A549 (cell line): ENCODE results near the gene SMARCD1. TPM values are rescaled to one million over a fixed set of nuclear protein-coding genes. Genes with fewer than 3 reads are reported as not detected.

Experiments
- ATAC-seq, 2 experiments: fragments of 200-7000 bp in 1 of 2; fragments of >200 bp in 1 of 2; cut with Nextera tagmentation in 1 of 2; cut with Tn5 transposase in 1 of 2; 3 replicates each; pipeline versions ENCODE4 v1.8.0 to v1.9.1; 2018 to 2020; ENCODE audit warnings: mild to moderate bottlenecking in 1 of 2, moderate library complexity in 1 of 2
- CTCF ChIA-PET: fragments of 300-600 bp; sonication (Branson Sonifier 250); formaldehyde crosslinking; extraction: SDS; loops from one replicate; lab custom pipeline; 2021; ENCODE audit warnings: antibody characterized with exemption, inconsistent platforms; lab: Yijun Ruan, JAX
- POLR2A ChIA-PET: fragments of 350-600 bp; formaldehyde crosslinking; extraction: SDS; loops from one replicate; lab custom pipeline; 2021; ENCODE audit warnings: antibody characterized with exemption, inconsistent platforms; lab: Yijun Ruan, JAX
- DNase-seq, 2 experiments: peaks; one replicate each; pipeline versions ENCODE4 v3.0.0 to v3.0.0-alpha.2; 2011 to 2016; ENCODE audit warnings: low read depth in 1 of 2, low spot score in 1 of 2
- FAIRE-seq: peaks from 2 replicates; lab custom pipeline; 2011; peaks lifted over from hg19 to GRCh38; lab: Jason Lieb, UNC
- H3K27ac ChIP-seq, 2 experiments: fragments of >200 bp; sonication (Bioruptor Twin); formaldehyde crosslinking; 3 replicates each; pipeline ENCODE4 v1.5.1; 2016 to 2017
- H3K4me1 ChIP-seq: fragments of >200 bp; sonication (Bioruptor Twin); formaldehyde crosslinking; 3 replicates; pipeline ENCODE4 v1.6.1; 2016
- H3K4me2 ChIP-seq: fragments of >200 bp; sonication (Bioruptor Twin); formaldehyde crosslinking; 3 replicates; pipeline ENCODE4 v1.6.1; 2016
- H3K4me3 ChIP-seq: fragments of >200 bp; sonication (Bioruptor Twin); formaldehyde crosslinking; 3 replicates; pipeline ENCODE4 v1.5.1; 2016
- H3K9me3 ChIP-seq: fragments of >200 bp; sonication (Bioruptor Twin); formaldehyde crosslinking; 3 replicates; pipeline ENCODE4 v1.6.1; 2016
- BCL3 ChIP-seq: fragments of >200 bp; sonication (Bioruptor Twin); formaldehyde crosslinking; IDR thresholded peaks from 3 replicates; pipeline ENCODE4 v1.6.1; 2016
- CHD4 ChIP-seq: fragments of 200-600 bp; sonication (generic); IDR thresholded peaks from 2 replicates; pipeline ENCODE4 v1.6.1; 2016; ENCODE audit warnings: antibody characterized with exemption, mild to moderate bottlenecking, borderline replicate concordance
- EHF ChIP-seq: fragments of 250-450 bp; sonication (Bioruptor Pico); IDR thresholded peaks from 2 replicates; pipeline ENCODE4 v1.5.0; 2020; ENCODE audit warnings: mild to moderate bottlenecking
- EHMT2 ChIP-seq: fragments of 200-600 bp; sonication (generic); IDR thresholded peaks from 2 replicates; pipeline ENCODE4 v1.6.1; 2016; ENCODE audit warnings: antibody characterized with exemption, low read depth, mild to moderate bottlenecking, moderate library complexity
- ELK1 ChIP-seq: fragments of 150-350 bp; IDR thresholded peaks from 2 replicates; pipeline ENCODE4 v1.6.1; 2014; ENCODE audit warnings: low read depth, mild to moderate bottlenecking, low read length
- FOSB ChIP-seq: fragments of 250-450 bp; sonication (Bioruptor Pico); IDR thresholded peaks from 2 replicates; pipeline ENCODE4 v1.5.0; 2020; ENCODE audit warnings: mild to moderate bottlenecking, moderate library complexity
- FOSL2 ChIP-seq, 2 experiments: fragments of 450-650 bp in 1 of 2; fragments of >200 bp in 1 of 2; sonication (Bioruptor Twin) in 1 of 2; formaldehyde crosslinking; IDR thresholded peaks; 2 replicates each; pipeline versions ENCODE4 v1.5.0 to v1.6.1; 2016 to 2020; ENCODE audit warnings: mild to moderate bottlenecking in 1 of 2, moderate library complexity in 1 of 2
- GATA3 ChIP-seq: IDR thresholded peaks from 2 replicates; pipeline ENCODE4 v1.6.1; 2012; ENCODE audit warnings: borderline replicate concordance
- HES2 ChIP-seq: fragments of >200 bp; sonication (Bioruptor Twin); formaldehyde crosslinking; IDR thresholded peaks from 2 replicates; pipeline ENCODE4 v1.6.1; 2016
- JUN ChIP-seq, 2 experiments: fragments of >200 bp; sonication (Bioruptor Twin); formaldehyde crosslinking; IDR thresholded peaks; 2 replicates in 1 of 2; 3 replicates in 1 of 2; pipeline ENCODE4 v1.6.1; 2016 to 2017
- JUNB ChIP-seq: fragments of >200 bp; sonication (Bioruptor Twin); formaldehyde crosslinking; IDR thresholded peaks from 2 replicates; pipeline ENCODE4 v1.6.1; 2016
- KDM1A ChIP-seq: fragments of 200-600 bp; sonication (generic); IDR thresholded peaks from 2 replicates; pipeline ENCODE4 v1.6.1; 2016; ENCODE audit warnings: low read depth, mild to moderate bottlenecking
- KDM5A ChIP-seq: fragments of 200-600 bp; sonication (generic); IDR thresholded peaks from 2 replicates; pipeline ENCODE4 v1.6.1; 2016; ENCODE audit warnings: antibody characterized with exemption, mild to moderate bottlenecking
- MAX ChIP-seq: IDR thresholded peaks from 2 replicates; pipeline ENCODE4 v1.6.1; 2012
- MAZ ChIP-seq: fragments of 150-350 bp; IDR thresholded peaks from 2 replicates; pipeline ENCODE4 v1.6.1; 2014; ENCODE audit warnings: antibody characterized with exemption, low read depth, low read length, borderline replicate concordance
- NFE2L2 ChIP-seq: fragments of 150-350 bp; conservative IDR thresholded peaks from 2 replicates; pipeline ENCODE4 v1.6.1; 2014; ENCODE audit warnings: low read length
- NPAS2 ChIP-seq: fragments of 250-450 bp; sonication (Bioruptor Pico); IDR thresholded peaks from 2 replicates; pipeline ENCODE4 v1.8.0; 2022; ENCODE audit warnings: mild to moderate bottlenecking, moderate library complexity, borderline replicate concordance
- POLR2A ChIP-seq: IDR thresholded peaks from 2 replicates; pipeline ENCODE4 v1.6.1; 2012; ENCODE audit warnings: mild to moderate bottlenecking, low read length
- POLR2AphosphoS2 ChIP-seq: conservative IDR thresholded peaks from 2 replicates; pipeline ENCODE4 v1.6.1; 2012; ENCODE audit warnings: low read length, improper control_type of control experiment, inconsistent platforms
- RAD21 ChIP-seq, 2 experiments: fragments of >200 bp in 1 of 2; sonication (Bioruptor Twin) in 1 of 2; formaldehyde crosslinking in 1 of 2; IDR thresholded peaks in 1 of 2; conservative IDR thresholded peaks in 1 of 2; 2 replicates in 1 of 2; 3 replicates in 1 of 2; pipeline ENCODE4 v1.6.1; 2012 to 2018; ENCODE audit warnings: inconsistent platforms in 1 of 2
- REST ChIP-seq: fragments of 200-600 bp; sonication (generic); IDR thresholded peaks from 2 replicates; pipeline ENCODE4 v1.6.1; 2016; ENCODE audit warnings: antibody characterized with exemption, mild to moderate bottlenecking, moderate library complexity
- SMC3 ChIP-seq: fragments of >200 bp; sonication (Bioruptor Twin); formaldehyde crosslinking; IDR thresholded peaks from 3 replicates; pipeline ENCODE4 v1.6.1; 2018; ENCODE audit warnings: inconsistent platforms
- TP53 ChIP-seq: fragments of 250-450 bp; sonication (Bioruptor Pico); IDR thresholded peaks from 2 replicates; pipeline ENCODE4 v1.5.0; 2021; ENCODE audit warnings: mild to moderate bottlenecking, moderate library complexity
- WGBS: methylation state at CpG from one replicate; pipeline ENCODE4 v1.1.6; 2017; ENCODE audit errors: missing lambda C conversion rate; 5-methylcytosine and 5-hydroxymethylcytosine counted together
- polyA plus RNA-seq, 4 experiments: library from polyadenylated mRNA; depleted of rRNA in 3 of 4; stranded (reverse); fragments of >200 nt; fragmentation: RNase III in 1 of 4; extraction: RNeasy Plus Mini Kit Qiagen cat#74134 plus additional on column Dnase treatment in 1 of 4; gene quantifications; 2 replicates in 3 of 4; 3 replicates in 1 of 4; pipeline ENCODE4 v1.2.3, GENCODE V29; 2011 to 2017

SMARCD1 gene
- polyA plus RNA-seq, 2 of the 4 experiments (the other 2 are of a cell fraction): 62.5 to 80.7 TPM

GRCh38 chr12:50097952-50098351 lies 12.8 kb downstream of the SMARCD1 start:
- no peaks in the 10 kb centered on the region for H3K9me3 ChIP-seq
- FAIRE-seq: no peak
- no peaks in the 10 kb centered on the region for H3K4me1 ChIP-seq
- no peak overlapping the region for H3K27ac ChIP-seq
- 89% methylated on average over 6 of the region's 6 CpGs for WGBS
- no peak overlapping the region for H3K4me2 ChIP-seq
- CTCF ChIA-PET: interaction anchor here (0.6 to 17.7 kb wide), 5 partner anchors 13 to 1774 kb away, joined by 3 to 309 read pairs (median 5); partner anchors contain the start of genes COX14 and SMARCD1
- TF ChIP-seq POLR2AphosphoS2 (no peak), POLR2A (no peak), NFE2L2 (no peak), BCL3 (no peak), MAZ (no peak), JUNB (no peak), JUN (IDR thresholded peaks at IDR 0.05) (no peak), TP53 (CRISPR knock-in tag) (no peak), FOSL2 (IDR thresholded peaks at IDR 0.05) (no peak), FOSL2 (CRISPR knock-in tag; IDR thresholded peaks at IDR 0.05) (no peak), RAD21 (conservative IDR thresholded peaks at IDR 0.05 in 1 of 2, IDR thresholded peaks at IDR 0.05 in 1 of 2) (no peak), HES2 (no peak), SMC3 (no peak)
- no peak overlapping the region for H3K4me3 ChIP-seq
- ATAC-seq: no peak
- DNase-seq: no peak
- POLR2A ChIA-PET: interaction anchor here (0.8 to 1.3 kb wide), 2 partner anchors 13 to 14 kb away, joined by 4 to 5 read pairs; no protein-coding TSS in a partner anchor

- no peak for DNase-seq
- Histone ChIP-seq H3K27ac (no peak overlapping the region), H3K4me2 (no peak overlapping the region), H3K9me3 (no peaks in the 10 kb centered on the region), H3K4me3 (no peak overlapping the region), H3K4me1 (no peaks in the 10 kb centered on the region)
- 71% methylated on average over 5 of the region's 5 CpGs for WGBS
- ChIA-PET CTCF (interaction anchor here (1.3 to 17.7 kb wide), 4 partner anchors 13 to 82 kb away, joined by 3 to 309 read pairs (median 94); partner anchors contain the start of genes COX14 and SMARCD1), POLR2A (interaction anchor here (2.7 kb wide), 1 partner anchor 13 kb away, joined by 17 read pairs; the partner anchor contains the start of gene COX14)
- FAIRE-seq: no peak
- ATAC-seq: no peak
- TF ChIP-seq KDM1A (no peak), CHD4 (no peak), POLR2A (no peak), REST (no peak), FOSB (CRISPR knock-in tag) (no peak), KDM5A (no peak), NFE2L2 (no peak), GATA3 (no peak), MAX (no peak), EHF (CRISPR knock-in tag) (no peak), ELK1 (no peak), NPAS2 (CRISPR knock-in tag) (no peak), EHMT2 (no peak)
Observed at GRCh38 chr12:50099302-50100008, 14.3 kb downstream of the SMARCD1 start.
